HG03575 (cell line): ENCODE measurements around the gene NR5A2.

Experiments used
- ATAC-seq: cut with Tn5 transposase; IDR thresholded peaks from one replicate; pipeline ENCODE4 v1.9.1; 2021; ENCODE audit not compliant: unreplicated experiment, insufficient number of reproducible peaks, low FRiP score; ENCODE audit errors: extremely low read depth

NR5A2 gene

DNA sequence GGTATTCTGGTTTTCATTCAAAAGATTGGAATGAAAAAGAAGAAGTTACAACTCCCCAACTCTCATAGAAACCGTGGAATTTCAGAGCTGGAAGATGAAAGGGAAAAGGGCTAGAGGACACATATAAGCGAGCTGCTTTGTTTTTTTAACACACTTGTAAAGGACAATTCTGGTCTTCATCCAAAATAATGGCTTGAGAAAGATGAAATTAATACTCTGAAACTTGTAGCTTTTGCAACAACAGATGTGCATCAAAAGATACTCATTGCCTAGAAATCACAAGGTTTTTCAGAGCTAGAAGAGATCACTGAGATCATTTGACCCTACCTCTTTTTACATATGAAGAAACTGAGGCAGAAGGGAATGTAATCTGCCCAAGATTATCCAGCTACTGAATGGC, 25.6 kb downstream of the NR5A2 start:
- no peak for ATAC-seq

DNA sequence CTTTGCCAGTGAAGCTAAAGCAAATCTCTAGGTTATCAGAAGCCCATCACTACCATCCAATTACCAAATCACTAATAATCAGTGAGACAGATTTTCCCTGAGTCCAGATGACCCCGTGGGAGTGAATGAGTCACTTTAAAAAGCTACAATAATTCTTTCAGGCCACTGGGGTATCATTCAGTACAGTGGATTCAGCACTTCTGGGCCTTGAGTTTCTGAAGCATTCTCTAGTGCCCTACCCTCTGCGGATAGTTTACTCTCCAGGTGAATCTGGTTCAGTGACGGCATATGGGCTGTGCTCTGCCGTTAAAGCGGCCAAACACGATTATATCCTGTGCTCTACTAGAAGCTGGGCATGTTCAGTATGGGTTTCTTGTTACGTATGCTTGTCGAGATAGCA, 26.1 kb downstream of the NR5A2 start:
- no peak for ATAC-seq

DNA sequence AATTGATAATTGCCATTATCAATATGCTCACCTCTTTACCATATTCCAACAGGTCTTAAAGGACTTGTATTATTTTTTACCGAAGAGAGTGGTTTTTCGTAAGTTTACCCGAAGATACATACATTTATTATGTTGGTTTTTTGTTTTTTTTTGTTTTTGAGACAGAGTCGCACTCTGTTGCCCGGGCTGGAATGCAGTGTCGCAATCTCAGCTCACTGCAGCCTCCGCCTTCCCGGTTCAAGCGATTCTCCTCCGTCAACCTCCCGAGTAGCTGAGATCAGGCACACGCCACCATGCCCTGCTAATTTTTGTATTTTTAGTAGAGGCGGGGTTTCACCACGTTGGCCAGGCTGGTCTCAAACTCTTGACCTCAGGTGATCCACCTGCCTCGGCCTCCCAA, 30.8 kb downstream of the NR5A2 start:
- ATAC-seq, result no peak

DNA sequence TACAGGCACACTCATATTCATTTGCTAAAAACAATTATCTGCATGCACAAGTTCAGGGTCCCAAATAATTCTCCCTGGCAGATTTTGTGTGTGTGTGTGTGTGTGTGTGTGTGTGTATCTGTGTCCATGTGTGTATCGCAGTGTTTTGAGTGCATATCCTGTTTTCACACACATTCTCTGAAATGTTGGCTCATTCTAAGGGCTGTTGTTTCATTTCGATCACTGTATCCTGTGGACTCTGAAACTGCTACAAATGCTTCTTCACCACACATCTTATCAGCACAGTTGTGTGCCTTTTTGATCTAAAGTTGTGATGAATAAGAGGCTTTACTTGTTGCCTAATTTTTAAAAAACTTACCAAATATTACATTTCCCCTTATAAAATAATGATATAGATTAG, 34.6 kb downstream of the NR5A2 start:
- ATAC-seq, result no peak

DNA sequence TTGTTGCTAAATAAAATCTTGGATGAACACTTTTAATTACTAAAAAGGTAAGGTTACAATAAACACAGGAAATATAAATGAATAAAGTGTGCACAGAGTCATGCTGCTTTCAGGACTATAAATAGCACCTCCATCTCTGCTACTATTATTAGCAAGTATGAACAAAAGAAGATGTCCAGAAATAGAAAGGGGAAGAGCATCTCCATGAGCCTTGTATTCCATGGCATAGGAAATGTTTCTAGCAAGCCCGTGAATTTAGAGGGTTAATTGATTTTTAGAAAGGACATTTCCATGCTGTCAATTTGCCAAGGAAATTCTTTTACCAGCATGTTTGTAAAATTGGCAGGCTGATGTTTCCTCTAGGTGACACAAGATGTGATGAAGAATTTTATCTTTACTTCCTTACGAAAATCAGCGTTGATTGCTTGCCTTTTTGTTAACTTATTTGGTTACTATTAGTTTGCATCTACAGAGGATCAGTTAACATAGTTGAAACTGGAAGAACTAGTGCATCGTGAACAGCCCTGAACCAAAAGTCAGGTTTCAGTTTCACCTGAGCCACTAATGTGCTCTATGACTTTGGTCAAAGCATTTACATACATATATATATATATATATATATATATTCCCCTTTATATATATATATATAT, 45.3 kb downstream of the NR5A2 start:
- ATAC-seq, result peak; percentile 89

DNA sequence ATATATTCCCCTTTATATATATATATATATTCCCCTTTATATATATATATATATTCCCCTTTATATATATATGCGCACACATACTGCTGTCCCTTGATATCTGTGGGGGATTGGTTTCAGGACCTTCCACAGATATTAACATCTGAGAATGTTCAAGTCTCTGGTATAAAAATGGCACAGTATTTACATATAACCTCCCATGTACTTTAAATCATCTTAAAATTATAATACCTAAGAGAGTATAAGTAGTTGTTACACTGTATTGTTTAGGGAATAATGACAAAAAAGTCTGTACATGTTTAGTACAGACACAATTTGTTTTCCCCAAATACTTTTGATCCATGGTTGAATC, 45.8 kb downstream of the NR5A2 start:
- ATAC-seq, result no peak

DNA sequence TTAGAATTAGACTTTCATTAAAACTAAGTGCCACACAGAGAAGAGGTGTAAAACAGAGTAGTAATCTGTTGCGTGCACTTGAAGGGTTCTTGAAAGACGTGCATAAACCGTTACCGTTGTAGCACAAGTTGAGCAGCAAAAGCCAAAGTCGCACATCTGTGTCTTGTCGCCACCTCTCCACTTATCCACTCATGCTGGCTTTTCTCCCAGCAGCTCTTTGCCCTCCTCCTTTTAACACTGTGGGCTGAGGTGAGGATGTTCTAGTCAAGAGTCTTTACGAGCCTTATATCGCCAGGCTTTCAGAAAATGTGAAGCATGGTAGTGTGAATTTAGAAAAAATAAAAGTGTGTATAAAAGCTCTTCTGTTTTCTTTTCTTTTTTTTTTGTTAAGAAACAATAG, 48.0 kb downstream of the NR5A2 start:
- ATAC-seq, result no peak

DNA sequence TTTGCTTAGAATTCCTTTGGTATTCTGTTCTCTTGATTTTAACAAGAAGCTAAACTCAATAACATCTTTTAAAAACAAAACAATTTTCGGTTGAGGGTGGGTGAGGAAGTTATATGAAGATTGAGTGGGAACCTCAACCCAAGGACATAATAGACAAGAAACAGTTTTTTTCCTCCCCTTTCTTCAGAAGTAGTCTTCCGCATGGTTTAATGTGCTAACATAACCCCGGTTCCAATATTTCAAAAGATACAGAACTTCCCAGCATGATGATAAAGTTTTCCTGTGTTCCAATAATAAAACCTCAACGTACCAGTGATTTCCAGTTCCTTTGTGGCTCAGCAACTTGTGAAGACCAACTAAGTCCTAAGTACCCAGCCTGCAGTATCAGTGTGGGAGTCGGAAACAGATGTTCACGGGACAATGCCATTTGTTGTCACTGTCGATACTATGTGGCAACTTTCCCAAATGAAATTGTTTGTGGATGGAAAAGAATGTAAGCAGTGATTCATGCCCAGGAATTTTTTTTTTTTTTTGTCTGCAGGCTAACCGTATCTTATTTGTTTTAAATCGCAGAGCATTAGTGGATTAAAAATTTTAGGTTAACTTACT, 48.5 kb downstream of the NR5A2 start:
- ATAC-seq, result no peak

DNA sequence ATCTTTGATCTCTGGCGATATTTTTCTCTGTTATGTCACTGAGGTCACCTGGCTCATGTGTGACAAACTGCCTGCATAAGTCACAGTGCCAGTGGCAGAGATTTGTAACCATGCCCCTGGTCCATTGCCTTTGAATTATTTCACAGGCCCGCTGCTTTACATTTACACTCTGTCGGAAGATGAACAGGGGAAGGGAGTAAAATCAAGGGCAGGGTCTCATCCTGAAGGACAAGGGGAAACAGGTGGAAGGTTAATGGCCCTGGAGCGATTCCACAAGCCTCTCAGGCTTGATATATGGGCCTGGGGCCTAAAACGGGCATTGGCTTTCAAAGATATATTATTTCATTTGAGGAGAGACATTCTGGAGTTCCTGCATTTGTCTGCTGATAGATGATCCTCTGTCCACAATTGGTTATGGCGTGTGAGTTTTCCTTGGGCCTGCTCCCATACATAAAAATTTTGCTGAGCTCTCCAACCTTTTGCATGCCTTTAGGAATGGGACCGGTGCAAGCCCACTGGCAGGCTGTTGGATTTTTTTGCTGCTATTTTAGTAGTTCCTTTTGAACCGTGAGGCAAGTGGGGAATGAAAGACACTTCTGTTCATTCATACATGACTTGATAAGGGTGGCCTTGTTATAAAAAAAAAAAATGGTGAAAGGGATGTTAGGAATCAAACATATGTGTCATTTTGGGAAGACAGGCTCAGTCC, 51.9 kb downstream of the NR5A2 start:
- no peak for ATAC-seq

DNA sequence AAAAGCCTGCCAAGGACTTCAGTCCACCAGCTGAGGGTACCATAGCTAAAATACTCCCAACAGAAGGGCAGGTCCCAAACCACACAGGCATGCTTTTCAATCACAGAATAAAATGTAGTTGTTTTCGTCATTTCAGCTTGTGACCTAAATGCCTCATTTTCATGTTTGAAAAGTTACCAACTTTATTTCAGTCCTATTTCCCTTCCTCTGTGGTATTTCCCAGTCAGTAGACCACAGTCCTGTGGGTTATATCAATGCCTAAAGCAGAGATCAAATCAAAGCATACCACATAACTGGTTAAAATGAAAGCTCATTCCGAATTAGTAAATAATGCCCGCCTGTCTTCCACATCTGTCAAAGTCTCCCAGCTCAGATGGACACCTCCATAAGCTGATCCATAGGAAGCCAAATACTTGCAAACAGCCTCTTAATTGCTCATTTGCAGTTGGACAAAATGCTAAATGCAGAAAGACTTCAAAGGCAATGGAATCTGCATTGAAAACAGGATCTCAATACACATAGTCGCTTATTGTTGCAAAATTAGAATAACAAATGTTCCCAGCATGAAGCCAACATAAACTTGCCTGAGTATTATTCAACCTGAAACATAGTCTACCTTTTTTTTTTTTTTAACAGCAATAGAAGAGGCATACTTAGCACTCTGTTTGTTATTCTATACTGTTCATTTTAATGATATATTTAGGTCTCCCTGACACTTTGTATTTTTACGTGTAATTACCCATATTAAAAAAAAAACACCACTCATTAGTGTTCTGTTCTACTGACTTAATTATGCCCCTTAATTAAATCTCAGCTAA, 53.9 kb downstream of the NR5A2 start:
- no peak for ATAC-seq

DNA sequence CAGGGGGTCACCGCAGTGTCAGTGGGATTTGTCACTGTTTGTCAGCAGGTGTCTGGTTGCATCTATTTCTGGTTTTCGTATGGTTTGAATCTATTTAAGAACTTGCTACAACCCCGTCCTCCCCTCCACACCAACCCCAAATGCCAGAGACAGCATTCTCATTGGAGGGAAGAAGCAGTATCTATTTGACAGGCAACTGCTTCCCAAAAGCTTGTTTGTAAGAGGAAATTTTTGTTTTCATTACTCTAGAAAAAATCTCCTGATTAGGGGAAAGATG, 54.4 kb downstream of the NR5A2 start:
- no peak for ATAC-seq

DNA sequence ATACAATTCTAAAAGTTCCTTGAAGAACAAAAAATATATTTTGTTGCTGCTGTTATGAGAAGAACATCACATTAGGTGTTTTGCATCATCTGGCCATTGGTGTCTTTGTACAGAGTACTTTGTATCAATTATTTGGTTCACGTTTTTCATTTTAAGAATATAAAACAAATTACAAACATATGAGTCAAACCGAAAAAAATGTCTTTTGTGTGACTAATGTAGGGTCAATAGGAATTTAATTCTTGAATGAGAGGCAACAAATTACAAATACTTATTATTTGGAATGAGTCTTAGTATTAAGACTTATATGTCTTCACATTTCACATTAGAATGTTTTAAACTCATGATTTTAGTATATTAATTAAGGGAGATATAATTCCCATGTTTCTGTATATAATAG, 54.8 kb downstream of the NR5A2 start:
- no peak for ATAC-seq

DNA sequence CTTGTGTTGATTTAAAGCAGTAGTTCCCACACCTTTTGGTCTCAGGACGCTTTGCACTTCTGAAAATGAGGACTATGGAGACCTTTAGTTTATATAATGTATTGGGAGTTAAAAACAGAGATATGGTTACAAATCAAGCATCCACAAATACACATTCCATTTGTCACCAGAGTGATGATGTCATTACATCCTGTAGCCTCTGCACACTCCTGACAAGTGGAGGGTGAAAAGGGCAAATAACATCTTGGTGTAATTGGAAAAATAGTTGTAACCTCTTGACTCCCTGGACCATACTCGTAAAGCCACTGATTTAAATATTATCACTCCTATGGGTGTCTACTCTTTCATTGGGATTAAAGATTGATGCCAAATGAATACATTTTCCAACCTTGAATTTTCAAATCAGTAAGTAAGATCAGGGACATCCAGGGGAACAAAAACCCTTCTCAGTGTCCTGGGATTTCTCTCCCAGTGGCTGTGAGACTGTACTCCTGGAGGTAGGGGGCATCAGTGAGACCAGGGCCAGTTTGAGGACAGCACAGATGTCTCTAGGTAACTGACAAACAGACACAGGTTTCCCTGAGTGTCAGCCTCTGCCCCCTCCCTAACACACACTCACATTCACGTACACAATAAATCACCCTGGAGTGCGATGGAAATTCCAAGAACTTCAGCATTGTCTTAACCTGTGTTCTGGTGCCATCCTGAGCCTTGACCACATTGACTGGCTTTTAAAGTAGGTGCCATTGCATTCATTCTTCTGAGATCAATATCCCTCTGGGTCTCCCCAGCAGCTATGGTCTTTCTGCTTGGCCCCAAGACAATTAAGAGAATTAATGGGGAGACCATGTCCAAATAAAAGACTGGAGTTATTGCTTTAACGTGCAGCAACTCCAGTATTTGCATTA, 63.0 kb downstream of the NR5A2 start:
- ATAC-seq, result no peak

DNA sequence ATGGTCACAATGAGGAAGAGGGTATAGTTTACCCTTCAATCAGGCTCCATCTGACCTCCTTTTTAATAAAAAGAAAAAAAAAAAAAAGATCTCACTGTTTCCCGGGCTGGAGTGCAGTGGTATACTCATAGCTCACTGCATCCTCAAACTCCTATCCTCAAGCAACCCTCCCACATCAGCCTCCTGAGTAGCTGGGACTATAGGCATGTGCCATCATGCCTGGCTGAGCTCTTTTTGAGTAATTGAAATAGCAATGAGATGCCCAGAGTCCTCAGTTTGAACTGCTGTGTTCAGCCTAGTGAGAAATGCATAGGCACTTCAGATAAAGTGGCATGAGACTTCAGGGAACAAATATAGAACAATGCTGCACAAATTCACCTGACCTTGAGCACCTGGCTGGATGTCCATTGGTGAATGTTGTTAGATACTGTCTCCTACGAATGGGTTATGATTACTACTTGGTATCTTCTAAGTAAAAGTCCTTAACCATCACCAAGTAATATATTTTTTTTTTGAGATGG, 67.6 kb downstream of the NR5A2 start:
- ATAC-seq, result no peak

DNA sequence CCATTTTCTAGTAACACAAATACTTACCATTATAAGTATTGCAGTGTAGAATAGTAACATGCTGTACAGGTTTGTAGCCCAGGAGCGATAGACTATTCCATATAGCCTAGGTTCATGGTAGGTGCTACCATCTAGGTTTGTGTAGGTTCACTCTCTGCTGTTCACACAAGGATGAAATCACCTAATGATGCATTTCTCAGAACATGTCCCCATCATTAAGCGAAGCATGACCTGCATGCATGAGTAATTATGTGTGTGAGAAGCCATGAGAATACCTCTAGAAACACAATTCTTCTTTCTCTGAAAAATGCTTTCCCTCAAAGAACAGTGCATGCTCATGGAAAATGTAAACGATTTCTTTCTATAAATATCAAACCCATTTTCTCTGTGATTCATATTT, 69.3 kb downstream of the NR5A2 start:
- ATAC-seq, result no peak

DNA sequence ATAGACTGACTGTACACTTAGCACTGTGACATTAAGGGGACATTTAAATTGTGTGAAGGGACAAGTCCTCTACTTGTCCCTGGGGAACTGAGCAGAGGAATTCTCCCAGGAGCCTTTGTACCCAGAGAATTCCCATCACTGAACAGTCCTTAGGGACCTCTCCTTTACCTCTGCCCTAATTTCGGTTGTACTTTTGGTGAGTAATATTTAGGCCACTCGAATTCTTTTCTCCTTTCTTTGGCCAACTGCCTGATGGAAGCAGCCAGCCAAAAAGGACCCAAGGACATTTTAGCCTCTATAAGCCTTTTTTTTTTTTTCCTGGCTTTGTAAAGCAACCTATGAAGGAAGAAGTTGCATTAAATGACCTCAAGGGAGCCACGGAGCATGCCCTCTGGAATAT, 71.5 kb downstream of the NR5A2 start:
- no peak for ATAC-seq

DNA sequence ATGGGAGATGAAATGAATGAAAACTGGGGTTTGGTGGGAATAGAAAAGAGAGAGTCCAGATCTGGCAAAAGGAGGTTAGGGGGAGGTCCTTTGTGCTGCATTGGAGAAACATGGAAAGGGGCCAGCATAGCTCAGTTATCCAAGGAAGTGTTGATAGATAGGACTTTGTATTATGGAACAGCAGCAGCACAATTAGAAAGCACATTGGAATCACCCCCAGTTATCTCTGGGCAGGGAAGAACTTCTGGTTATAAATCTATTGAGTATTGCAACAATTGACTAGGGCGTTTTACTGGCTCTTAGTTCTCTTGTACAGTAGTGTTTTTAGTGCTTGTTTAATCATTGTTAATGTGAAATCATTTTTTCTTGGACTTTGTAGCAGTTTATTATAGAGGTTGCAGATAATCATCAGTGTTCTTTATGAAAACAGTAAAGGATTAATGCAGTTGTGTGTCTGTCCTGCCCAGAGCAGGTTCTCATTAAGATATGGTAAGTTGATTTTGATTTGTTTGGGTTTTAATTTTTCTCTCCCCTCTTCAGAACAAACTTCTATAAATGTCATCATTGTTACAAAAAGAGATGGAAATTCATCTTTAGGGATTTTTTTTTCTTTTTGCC, 76.6 kb downstream of the NR5A2 start:
- ATAC-seq, result no peak

DNA sequence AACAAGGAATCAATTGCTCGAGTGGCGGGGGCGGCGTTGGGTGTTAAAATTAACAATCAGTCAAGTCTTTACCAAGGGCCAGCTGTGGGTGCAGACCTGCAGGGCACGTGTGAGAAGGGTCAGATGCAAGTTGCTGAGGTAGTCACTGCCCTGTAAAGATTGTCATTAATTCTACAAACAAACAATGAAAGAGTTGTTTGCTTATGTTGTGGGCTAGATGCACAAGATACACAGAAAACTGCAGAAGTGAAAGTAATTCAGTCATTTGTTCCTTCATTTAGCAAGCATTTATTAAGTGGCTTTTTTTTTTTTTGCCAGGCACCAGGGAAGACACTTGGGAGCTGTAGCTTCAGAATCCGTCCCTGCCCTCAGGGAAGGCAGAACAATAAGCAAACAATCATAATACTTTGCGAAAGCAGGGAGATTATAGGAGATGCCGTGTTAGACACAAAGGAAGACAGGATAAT, 79.5 kb downstream of the NR5A2 start:
- ATAC-seq, result no peak
